GM19025 (cell line): ENCODE measurements around the gene ATP1A1.

Experiments used
- ATAC-seq: cut with Tn5 transposase; IDR thresholded peaks from one replicate; pipeline ENCODE4 v1.9.1; 2021; ENCODE audit warnings: mild to moderate bottlenecking, low read depth, moderate library complexity; ENCODE audit not compliant: unreplicated experiment

The ATP1A1 gene

GRCh38 chr1:116388122-116388521 lies 15.1 kb downstream of the ATP1A1 start:
- no peak for ATAC-seq

GRCh38 chr1:116389013-116389412 lies 16.0 kb downstream of the ATP1A1 start:
- no peak for ATAC-seq

- no peak for ATAC-seq
These were observed 16.6 kb downstream of the ATP1A1 start for GRCh38 chr1:116389686-116390085.

DNA sequence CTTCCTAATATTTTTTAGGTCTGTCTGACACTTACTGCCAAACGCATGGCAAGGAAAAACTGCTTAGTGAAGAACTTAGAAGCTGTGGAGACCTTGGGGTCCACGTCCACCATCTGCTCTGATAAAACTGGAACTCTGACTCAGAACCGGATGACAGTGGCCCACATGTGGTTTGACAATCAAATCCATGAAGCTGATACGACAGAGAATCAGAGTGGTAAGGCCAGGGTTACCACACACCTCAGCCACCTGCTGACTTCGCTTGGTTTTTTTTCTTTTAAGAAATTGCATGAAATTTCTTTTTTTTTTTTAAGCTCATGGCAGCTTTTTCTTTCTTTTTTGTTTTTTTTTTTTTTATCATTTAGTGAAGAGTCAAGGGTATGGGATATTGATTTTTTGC lies 17.2 kb downstream of the ATP1A1 start:
- ATAC-seq, result peak; percentile 67

DNA sequence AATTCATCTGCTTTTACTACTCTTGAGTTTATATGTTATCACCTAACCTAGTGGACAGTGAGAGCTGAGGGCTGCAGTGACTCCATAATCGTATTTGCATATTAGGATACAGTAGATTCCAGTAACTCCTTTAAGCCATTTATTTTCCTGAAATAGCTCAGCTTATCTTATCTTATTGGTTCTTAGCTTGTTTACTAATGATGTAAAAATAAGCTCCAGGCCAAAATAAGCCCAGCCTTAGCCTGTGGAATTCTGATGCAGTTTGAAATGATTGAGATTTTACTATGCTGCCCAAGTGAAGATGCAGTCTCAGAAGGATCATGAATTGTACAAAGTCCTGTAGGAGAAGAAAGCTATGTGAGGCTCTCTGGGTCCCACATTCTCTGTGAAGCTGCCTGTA lies 18.1 kb downstream of the ATP1A1 start:
- ATAC-seq, result no peak

DNA sequence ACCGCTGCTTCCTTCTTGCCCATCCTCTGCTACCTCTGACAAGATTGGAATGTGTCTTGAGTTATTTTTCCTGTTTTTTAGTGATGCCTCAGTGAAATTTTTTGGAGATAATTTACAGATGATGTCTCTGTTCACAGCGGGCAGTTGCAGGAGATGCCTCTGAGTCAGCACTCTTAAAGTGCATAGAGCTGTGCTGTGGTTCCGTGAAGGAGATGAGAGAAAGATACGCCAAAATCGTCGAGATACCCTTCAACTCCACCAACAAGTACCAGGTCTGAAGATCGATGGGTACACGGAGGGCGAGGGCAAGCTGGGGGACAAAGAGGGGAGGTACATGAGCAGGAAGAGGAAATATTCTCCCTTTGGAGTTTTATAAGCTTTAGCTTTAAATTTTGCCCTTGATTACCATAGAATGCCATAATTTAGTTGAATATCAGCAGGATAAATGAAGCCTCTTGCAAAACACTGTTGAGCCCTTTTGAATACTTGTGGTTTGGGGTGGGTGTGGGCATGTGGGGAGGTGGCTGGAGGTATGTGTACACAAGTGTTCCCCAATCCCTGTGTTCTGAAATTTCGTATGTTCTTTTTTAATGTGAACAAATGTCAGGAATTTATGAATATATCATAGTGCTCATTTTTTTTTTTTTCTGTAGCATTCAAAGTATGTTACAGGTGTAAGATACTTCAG lies 19.8 kb downstream of the ATP1A1 start:
- no peak for ATAC-seq

DNA sequence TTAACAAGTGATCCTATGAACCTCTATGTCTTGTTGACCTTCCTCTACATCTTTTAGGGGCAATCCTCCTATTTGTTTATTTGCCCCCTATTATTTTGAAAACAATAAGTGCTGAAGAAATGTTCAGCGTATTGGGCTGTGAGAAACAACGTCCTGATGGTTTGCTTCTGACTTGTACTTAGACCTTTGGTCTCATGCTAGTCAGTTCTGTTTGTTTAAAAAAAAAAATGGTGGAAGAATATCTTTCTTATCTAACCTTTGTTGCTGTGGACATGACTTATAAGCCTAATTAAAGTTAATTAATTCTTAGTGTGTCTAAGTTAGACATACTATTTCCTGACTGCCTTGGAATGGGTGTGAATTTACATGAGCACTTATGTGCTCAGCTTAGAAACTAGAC lies 20.7 kb downstream of the ATP1A1 start:
- no peak for ATAC-seq

- no peak for ATAC-seq
These were observed 21.2 kb downstream of the ATP1A1 start for GRCh38 chr1:116394270-116394669.

GRCh38 chr1:116396769-116397168 lies 23.7 kb downstream of the ATP1A1 start:
- no peak for ATAC-seq

DNA sequence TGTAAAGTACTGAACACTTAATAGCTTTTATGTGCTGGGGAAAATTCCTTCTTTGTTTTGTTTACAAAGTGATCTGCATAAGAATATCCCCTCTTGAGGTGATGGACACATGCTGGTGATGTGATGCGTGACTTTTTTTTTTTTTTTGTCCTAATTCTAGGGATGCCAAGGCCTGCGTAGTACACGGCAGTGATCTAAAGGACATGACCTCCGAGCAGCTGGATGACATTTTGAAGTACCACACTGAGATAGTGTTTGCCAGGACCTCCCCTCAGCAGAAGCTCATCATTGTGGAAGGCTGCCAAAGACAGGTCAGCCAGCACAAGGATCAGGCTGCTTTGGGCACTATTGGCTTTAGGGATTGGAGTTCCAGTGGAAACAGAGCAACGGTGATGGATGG lies 24.7 kb downstream of the ATP1A1 start:
- ATAC-seq, result no peak

DNA sequence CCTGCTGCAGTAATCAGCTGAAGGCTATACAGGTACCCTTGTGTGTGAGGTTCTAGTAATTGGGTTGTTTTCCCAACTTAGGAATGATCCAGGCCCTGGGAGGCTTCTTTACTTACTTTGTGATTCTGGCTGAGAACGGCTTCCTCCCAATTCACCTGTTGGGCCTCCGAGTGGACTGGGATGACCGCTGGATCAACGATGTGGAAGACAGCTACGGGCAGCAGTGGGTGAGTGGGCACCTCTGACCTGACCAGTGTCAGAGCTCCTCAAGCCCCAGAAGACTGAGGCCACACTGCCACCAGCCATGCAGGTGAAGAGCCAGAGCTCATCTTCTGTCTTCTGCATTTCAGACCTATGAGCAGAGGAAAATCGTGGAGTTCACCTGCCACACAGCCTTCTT lies 27.7 kb downstream of the ATP1A1 start:
- ATAC-seq, result no peak

DNA sequence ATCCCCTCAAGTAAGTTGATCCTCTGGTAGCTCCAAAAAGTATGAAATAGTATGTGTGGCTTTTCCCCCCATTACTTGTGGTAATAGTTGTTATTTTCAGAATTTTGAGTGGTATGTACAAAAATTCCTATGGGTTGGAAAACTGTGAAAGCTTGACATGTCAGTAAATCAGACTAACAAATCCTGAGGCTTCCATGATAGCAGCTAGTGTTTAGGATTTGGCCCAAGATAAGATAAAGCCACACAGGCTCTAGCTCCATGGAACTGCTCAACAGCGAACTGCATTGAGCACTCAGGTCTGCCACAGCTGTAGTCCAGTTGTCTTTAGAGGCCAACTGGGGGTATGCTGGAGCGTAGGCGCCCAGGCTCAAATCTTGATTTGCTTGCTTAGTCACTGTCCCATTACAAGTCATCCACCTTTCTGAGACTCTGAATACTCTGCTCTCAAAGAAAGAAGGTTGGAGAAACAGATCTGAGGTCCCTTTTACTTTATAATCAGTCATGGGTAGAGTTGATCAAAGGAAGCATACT lies 28.7 kb downstream of the ATP1A1 start:
- ATAC-seq, result no peak

- ATAC-seq, result no peak
These were observed 29.3 kb downstream of the ATP1A1 start for GRCh38 chr1:116402333-116402732.

GRCh38 chr1:116403496-116404136 lies 30.6 kb downstream of the ATP1A1 start:
- ATAC-seq, result no peak

GRCh38 chr1:116404699-116405098 lies 31.7 kb downstream of the ATP1A1 start:
- ATAC-seq, result no peak

DNA sequence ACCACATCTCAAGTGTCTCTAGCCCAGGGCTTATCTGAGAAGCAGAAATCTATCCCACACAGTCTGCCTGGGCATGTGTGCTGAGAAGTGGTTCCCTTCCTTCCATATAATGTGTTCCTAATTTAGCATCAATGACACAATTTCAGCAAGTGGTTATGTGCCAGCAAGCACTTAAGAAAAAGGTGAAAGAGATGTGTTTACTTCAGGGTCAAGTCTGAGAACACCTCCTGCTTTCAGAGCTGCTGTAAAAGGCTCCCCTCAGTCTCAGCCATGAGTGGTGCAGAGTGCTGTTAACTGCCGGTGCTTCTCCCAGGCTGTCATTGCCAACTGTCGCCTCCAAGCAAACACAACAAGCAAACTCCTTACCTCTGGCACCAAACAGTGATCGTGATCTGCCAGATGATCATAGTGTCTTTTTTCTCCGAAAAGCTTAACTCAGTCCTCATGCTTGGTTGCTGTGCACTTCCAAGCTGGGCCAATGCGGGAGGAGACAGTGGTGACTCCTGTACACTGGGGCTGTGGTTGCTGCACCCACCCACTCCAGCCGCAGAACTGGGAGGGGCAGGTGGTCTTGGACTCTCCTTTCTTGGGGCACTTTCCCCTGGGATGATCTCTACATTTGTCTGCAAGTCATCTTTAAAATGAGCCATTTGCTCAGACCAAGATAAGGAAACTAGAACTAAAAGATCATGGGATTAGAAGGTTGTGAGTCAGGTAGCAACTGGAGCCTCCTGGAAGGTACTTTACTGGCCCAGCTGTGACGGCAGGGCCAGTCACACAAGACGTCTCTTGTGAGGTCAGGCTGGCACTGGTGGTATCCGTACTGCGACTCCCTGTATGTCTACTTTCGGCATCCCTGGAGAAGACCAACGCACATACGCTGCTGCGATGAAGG lies 32.4 kb downstream of the ATP1A1 start:
- no peak for ATAC-seq

DNA sequence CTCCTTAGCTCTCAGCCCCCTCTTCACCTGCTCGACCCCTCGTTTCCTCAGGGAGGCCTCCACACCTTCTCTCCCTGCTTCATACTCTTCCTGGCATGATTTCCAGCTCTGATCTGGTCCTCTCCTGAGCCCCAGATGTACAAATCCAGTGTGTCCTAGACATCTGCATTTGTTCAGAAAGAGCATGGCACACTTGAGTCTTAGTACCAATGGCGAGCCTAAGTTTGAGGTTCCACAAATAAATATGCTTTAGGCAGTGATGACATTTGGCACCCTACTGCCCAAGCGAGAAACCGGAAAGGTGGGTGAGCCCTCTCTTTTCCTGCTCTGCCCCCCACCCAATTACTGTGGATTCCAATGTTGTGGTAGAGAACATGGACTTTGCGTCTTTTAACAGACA lies 34.0 kb downstream of the ATP1A1 start:
- ATAC-seq, result no peak

- ATAC-seq, result no peak
These were observed 35.1 kb downstream of the ATP1A1 start for GRCh38 chr1:116408193-116408592.

GRCh38 chr1:116408803-116409720 lies 36.0 kb downstream of the ATP1A1 start:
- ATAC-seq, result no peak

GRCh38 chr1:116409751-116410191 lies 36.7 kb downstream of the ATP1A1 start:
- no peak for ATAC-seq
